22Rv1 (cell line): ENCODE results near the gene NAA10.

Experiments
- ZFX ChIP-seq: fragments of 450-650 bp; IDR thresholded peaks from 2 replicates; pipeline ENCODE4 v1.6.1; 2017; ENCODE audit warnings: antibody characterized with exemption, borderline replicate concordance
- TF ChIP-seq, protein P1 (sequence below): fragments of 450-650 bp; IDR thresholded peaks from 2 replicates; pipeline ENCODE4 v1.5.1; 2017; ENCODE audit warnings: mild to moderate bottlenecking

DNA sequence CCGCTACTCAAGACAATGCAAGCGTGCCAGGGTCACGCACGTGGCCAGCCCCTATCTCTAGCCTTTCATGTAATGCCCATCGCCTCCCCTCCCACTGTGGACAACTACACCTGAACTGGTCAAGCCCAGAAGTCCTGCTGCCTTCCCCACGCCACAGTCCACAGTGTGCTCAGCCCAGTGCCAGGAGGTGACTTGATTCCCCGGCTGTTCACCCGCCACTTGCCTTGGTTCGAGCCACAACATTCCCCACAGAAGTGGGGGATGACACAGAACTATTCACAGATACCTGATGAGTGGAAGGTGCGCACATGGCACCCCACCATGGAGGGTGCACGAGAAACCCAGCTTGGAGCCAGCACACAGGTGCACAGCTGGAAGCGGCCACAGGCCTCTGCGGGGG, 15.6 kb downstream of the NAA10 start:
- TF ChIP-seq, protein P1, sequence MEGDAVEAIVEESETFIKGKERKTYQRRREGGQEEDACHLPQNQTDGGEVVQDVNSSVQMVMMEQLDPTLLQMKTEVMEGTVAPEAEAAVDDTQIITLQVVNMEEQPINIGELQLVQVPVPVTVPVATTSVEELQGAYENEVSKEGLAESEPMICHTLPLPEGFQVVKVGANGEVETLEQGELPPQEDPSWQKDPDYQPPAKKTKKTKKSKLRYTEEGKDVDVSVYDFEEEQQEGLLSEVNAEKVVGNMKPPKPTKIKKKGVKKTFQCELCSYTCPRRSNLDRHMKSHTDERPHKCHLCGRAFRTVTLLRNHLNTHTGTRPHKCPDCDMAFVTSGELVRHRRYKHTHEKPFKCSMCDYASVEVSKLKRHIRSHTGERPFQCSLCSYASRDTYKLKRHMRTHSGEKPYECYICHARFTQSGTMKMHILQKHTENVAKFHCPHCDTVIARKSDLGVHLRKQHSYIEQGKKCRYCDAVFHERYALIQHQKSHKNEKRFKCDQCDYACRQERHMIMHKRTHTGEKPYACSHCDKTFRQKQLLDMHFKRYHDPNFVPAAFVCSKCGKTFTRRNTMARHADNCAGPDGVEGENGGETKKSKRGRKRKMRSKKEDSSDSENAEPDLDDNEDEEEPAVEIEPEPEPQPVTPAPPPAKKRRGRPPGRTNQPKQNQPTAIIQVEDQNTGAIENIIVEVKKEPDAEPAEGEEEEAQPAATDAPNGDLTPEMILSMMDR: no peak
- TF ChIP-seq ZFX: no peak
